ENCODE data around the gene ZNF385D. TPM values are rescaled to one million over a fixed set of nuclear protein-coding genes. Genes with fewer than 3 reads are reported as not detected.
A peak's percentile ranks its signal among the peaks of the same experiment; 100 is the strongest.
"Not testable (repeated sequence)": the region's sequence is repeated elsewhere in the genome, so short reads cannot be mapped to it uniquely, and the experiment has no call there.

ZNF385D gene
- total RNA-seq, 1 donor from 2014 or later, result 0.41 TPM

GRCh38 chr3:21393683-21394311 lies 357.2 kb downstream of the ZNF385D start:
- no peaks in the 10 kb centered on the region for H3K9me3 Mint-ChIP-seq (ENCODE audit: unreplicated experiment)
- H3K4me1 Mint-ChIP-seq (ENCODE audit: unreplicated experiment), result no peaks in the 10 kb centered on the region
- H3K36me3 Mint-ChIP-seq (ENCODE audit: low read depth, unreplicated experiment), result no peaks in the 10 kb centered on the region
- DNase-seq (ENCODE audit: low spot score), result no peak
- no peaks in the 10 kb centered on the region for H3K27me3 Mint-ChIP-seq (ENCODE audit: unreplicated experiment)
- no peak for TF ChIP-seq CTCF (IDR thresholded peaks at IDR 0.05; ENCODE audit: unreplicated experiment)
- H3K4me3 Mint-ChIP-seq (ENCODE audit: unreplicated experiment), result no peak overlapping the region
- no peak overlapping the region for H3K27ac Mint-ChIP-seq (ENCODE audit: unreplicated experiment)

GRCh38 chr3:21392526-21392925 lies 358.5 kb downstream of the ZNF385D start:
- no peak for TF ChIP-seq CTCF (IDR thresholded peaks at IDR 0.05; ENCODE audit: unreplicated experiment)
- peaks cover 4% of the 10 kb centered on the region for H3K9me3 Mint-ChIP-seq (ENCODE audit: unreplicated experiment)
- no peaks in the 10 kb centered on the region for H3K4me1 Mint-ChIP-seq (ENCODE audit: unreplicated experiment)
- H3K27ac Mint-ChIP-seq (ENCODE audit: unreplicated experiment), result no peak overlapping the region
- no peak for DNase-seq (ENCODE audit: low spot score)
- H3K36me3 Mint-ChIP-seq (ENCODE audit: low read depth, unreplicated experiment), result no peaks in the 10 kb centered on the region
- H3K4me3 Mint-ChIP-seq (ENCODE audit: unreplicated experiment), result no peak overlapping the region
- H3K27me3 Mint-ChIP-seq (ENCODE audit: unreplicated experiment), result no peaks in the 10 kb centered on the region

GRCh38 chr3:21390856-21391255 lies 360.2 kb downstream of the ZNF385D start:
- Mint-ChIP-seq H3K27ac (ENCODE audit: unreplicated experiment) (no peak overlapping the region), H3K9me3 (ENCODE audit: unreplicated experiment) (peaks cover 4% of the 10 kb centered on the region), H3K4me3 (ENCODE audit: unreplicated experiment) (no peak overlapping the region), H3K36me3 (ENCODE audit: low read depth, unreplicated experiment) (peaks cover under 1% of the 10 kb centered on the region), H3K27me3 (ENCODE audit: unreplicated experiment) (no peaks in the 10 kb centered on the region), H3K4me1 (ENCODE audit: unreplicated experiment) (no peaks in the 10 kb centered on the region)
- DNase-seq (ENCODE audit: low spot score), result no peak
- no peak for TF ChIP-seq CTCF (IDR thresholded peaks at IDR 0.05; ENCODE audit: unreplicated experiment)

- Mint-ChIP-seq H3K27ac (ENCODE audit: unreplicated experiment) (no peak overlapping the region), H3K27me3 (ENCODE audit: unreplicated experiment) (no peaks in the 10 kb centered on the region), H3K4me3 (ENCODE audit: unreplicated experiment) (no peak overlapping the region), H3K36me3 (ENCODE audit: low read depth, unreplicated experiment) (peaks cover 3% of the 10 kb centered on the region), H3K9me3 (ENCODE audit: unreplicated experiment) (peaks cover 4% of the 10 kb centered on the region), H3K4me1 (ENCODE audit: unreplicated experiment) (no peaks in the 10 kb centered on the region)
- no peak for TF ChIP-seq CTCF (IDR thresholded peaks at IDR 0.05; ENCODE audit: unreplicated experiment)
- no peak for DNase-seq (ENCODE audit: low spot score)
These were observed 360.9 kb downstream of the ZNF385D start for GRCh38 chr3:21390136-21390535.

GRCh38 chr3:21387142-21387826 lies 363.7 kb downstream of the ZNF385D start:
- H3K4me3 Mint-ChIP-seq (ENCODE audit: unreplicated experiment), result peak overlapping the region; percentile 48
- H3K9me3 Mint-ChIP-seq (ENCODE audit: unreplicated experiment); H3K27me3 Mint-ChIP-seq (ENCODE audit: unreplicated experiment); H3K4me1 Mint-ChIP-seq (ENCODE audit: unreplicated experiment); H3K27ac Mint-ChIP-seq (ENCODE audit: unreplicated experiment); H3K36me3 Mint-ChIP-seq (ENCODE audit: low read depth, unreplicated experiment); DNase-seq (ENCODE audit: low spot score): not testable (repeated sequence)

- H3K36me3 Mint-ChIP-seq (ENCODE audit: low read depth, unreplicated experiment); H3K27me3 Mint-ChIP-seq (ENCODE audit: unreplicated experiment); H3K4me3 Mint-ChIP-seq (ENCODE audit: unreplicated experiment); H3K4me1 Mint-ChIP-seq (ENCODE audit: unreplicated experiment); DNase-seq (ENCODE audit: low spot score); H3K9me3 Mint-ChIP-seq (ENCODE audit: unreplicated experiment); H3K27ac Mint-ChIP-seq (ENCODE audit: unreplicated experiment): not testable (repeated sequence)
These were observed 373.0 kb downstream of the ZNF385D start for GRCh38 chr3:21378036-21378435.

Data from endothelial cell (in vitro differentiated cells).